GM18526 (cell line): Measurements from ENCODE around the gene TNS1.

ENCODE experiments used
- POLR2A ChIP-seq: IDR thresholded peaks from 3 replicates; pipeline ENCODE4 v1.6.1; 2011; ENCODE audit not compliant: insufficient read length; ENCODE audit errors: extremely low read depth

Gene TNS1

GRCh38 chr2:217966423-217967070, 36.2 kb downstream of the TNS1 start:
- TF ChIP-seq POLR2A = no peak

GRCh38 chr2:217964275-217965161, 38.3 kb downstream of the TNS1 start:
- TF ChIP-seq POLR2A = no peak

GRCh38 chr2:217960351-217960750, 42.4 kb downstream of the TNS1 start:
- TF ChIP-seq POLR2A = no peak

- no peak for TF ChIP-seq POLR2A
Measured at GRCh38 chr2:217959723-217960122, 43.1 kb downstream of the TNS1 start.

- TF ChIP-seq POLR2A = no peak
Measured at GRCh38 chr2:217958884-217959225, 43.9 kb downstream of the TNS1 start.

- TF ChIP-seq POLR2A = no peak
Measured at GRCh38 chr2:217958206-217958883, 44.5 kb downstream of the TNS1 start.

GRCh38 chr2:217956586-217957457, 46.0 kb downstream of the TNS1 start:
- TF ChIP-seq POLR2A = no peak

GRCh38 chr2:217955881-217956493, 46.8 kb downstream of the TNS1 start:
- no peak for TF ChIP-seq POLR2A

- no peak for TF ChIP-seq POLR2A
Measured at GRCh38 chr2:217954971-217955740, 47.6 kb downstream of the TNS1 start.

GRCh38 chr2:217954469-217954868, 48.3 kb downstream of the TNS1 start:
- TF ChIP-seq POLR2A = no peak

GRCh38 chr2:217954051-217954450, 48.7 kb downstream of the TNS1 start:
- TF ChIP-seq POLR2A = no peak

GRCh38 chr2:217953531-217953932, 49.3 kb downstream of the TNS1 start:
- TF ChIP-seq POLR2A = no peak

GRCh38 chr2:217953011-217953481, 49.7 kb downstream of the TNS1 start:
- TF ChIP-seq POLR2A = no peak

GRCh38 chr2:217952409-217952808, 50.4 kb downstream of the TNS1 start:
- no peak for TF ChIP-seq POLR2A
